ENCODE results near the gene SORCS3. TPM values are rescaled to one million over a fixed set of nuclear protein-coding genes. Genes with fewer than 3 reads are reported as not detected.

The SORCS3 gene
- polyA plus RNA-seq, 1 donor (not counting 4 experiments of a cell fraction or from before 2014, with no cell fraction given), result not detected

GRCh38 chr10:104895981-104896380, 254.9 kb downstream of the SORCS3 start:
- Histone ChIP-seq H3K27me3 (ENCODE audit: control insufficient read depth, extremely low read depth, insufficient read depth, low read length) (no peaks in the 10 kb centered on the region), H3K79me2 (ENCODE audit: control insufficient read depth, insufficient read depth, low read length) (no peaks in the 10 kb centered on the region), H3K9ac (ENCODE audit: control insufficient read depth, extremely low read depth, insufficient read depth, low read length) (no peak overlapping the region), H3K27ac (ENCODE audit: control insufficient read depth, insufficient read depth, low read length) (no peak overlapping the region), H3K9me1 (ENCODE audit: control insufficient read depth, extremely low read depth, insufficient read depth, low read length) (no peaks in the 10 kb centered on the region), H3K9me3 (ENCODE audit: control insufficient read depth, low read depth, low read length) (no peaks in the 10 kb centered on the region), H3K4me1 (ENCODE audit: control insufficient read depth, extremely low read depth, insufficient read depth, low read length) (no peaks in the 10 kb centered on the region), H3K4me3 (ENCODE audit: control insufficient read depth in 2 of 3, extremely low read depth in 1 of 3, insufficient read depth in 2 of 3, low read depth in 1 of 3, low read length in 3 of 3) (no peak overlapping the region), H4K20me1 (ENCODE audit: control insufficient read depth, extremely low read depth, insufficient read depth, low read length) (no peaks in the 10 kb centered on the region), H2AFZ (ENCODE audit: control insufficient read depth, low read length) (no peak overlapping the region), H3K4me2 (ENCODE audit: control insufficient read depth, extremely low read depth, insufficient read depth, low read depth, low read length) (no peak overlapping the region), H3K36me3 (ENCODE audit: control insufficient read depth in 2 of 2, extremely low read depth in 1 of 2, insufficient read depth in 2 of 2, low read length in 2 of 2) (no peaks in the 10 kb centered on the region)
- DNase-seq (ENCODE audit: low read depth, low spot score) (no peak), FAIRE-seq (no peak)
- no peak for TF ChIP-seq CTCF (optimal IDR thresholded peaks at IDR 0.05 in 1 of 3, IDR thresholded peaks at IDR 0.05 in 1 of 3, conservative IDR thresholded peaks at IDR 0.05 in 1 of 3; ENCODE audit: extremely low read depth in 1 of 3, insufficient read depth in 2 of 3, low read length in 3 of 3)
- no peak for TF ChIP-seq EZH2 (IDR thresholded peaks at IDR 0.05; ENCODE audit: low read length)
- dilution Hi-C loops (cut with MboI; ENCODE audit: extremely low pct_ligation_motif_present, low sequenced_read_pairs), result no loop called here

- no peak overlapping the region for H3K4me2 ChIP-seq (ENCODE audit: control insufficient read depth, extremely low read depth, insufficient read depth, low read depth, low read length)
- H4K20me1 ChIP-seq (ENCODE audit: control insufficient read depth, extremely low read depth, insufficient read depth, low read length), result no peaks in the 10 kb centered on the region
- FAIRE-seq (no peak), DNase-seq (ENCODE audit: low read depth, low spot score) (no peak)
- no peaks in the 10 kb centered on the region for H3K9me1 ChIP-seq (ENCODE audit: control insufficient read depth, extremely low read depth, insufficient read depth, low read length)
- no peak overlapping the region for H3K4me3 ChIP-seq (ENCODE audit: control insufficient read depth in 2 of 3, extremely low read depth in 1 of 3, insufficient read depth in 2 of 3, low read depth in 1 of 3, low read length in 3 of 3)
- no peaks in the 10 kb centered on the region for H3K36me3 ChIP-seq (ENCODE audit: control insufficient read depth in 2 of 2, extremely low read depth in 1 of 2, insufficient read depth in 2 of 2, low read length in 2 of 2)
- no peaks in the 10 kb centered on the region for H3K27me3 ChIP-seq (ENCODE audit: control insufficient read depth, extremely low read depth, insufficient read depth, low read length)
- no peaks in the 10 kb centered on the region for H3K79me2 ChIP-seq (ENCODE audit: control insufficient read depth, insufficient read depth, low read length)
- no peak for TF ChIP-seq CTCF (optimal IDR thresholded peaks at IDR 0.05 in 1 of 3, IDR thresholded peaks at IDR 0.05 in 1 of 3, conservative IDR thresholded peaks at IDR 0.05 in 1 of 3; ENCODE audit: extremely low read depth in 1 of 3, insufficient read depth in 2 of 3, low read length in 3 of 3)
- dilution Hi-C loops (cut with MboI; ENCODE audit: extremely low pct_ligation_motif_present, low sequenced_read_pairs), result no loop called here
- no peaks in the 10 kb centered on the region for H3K9me3 ChIP-seq (ENCODE audit: control insufficient read depth, low read depth, low read length)
- no peak overlapping the region for H2AFZ ChIP-seq (ENCODE audit: control insufficient read depth, low read length)
- H3K9ac ChIP-seq (ENCODE audit: control insufficient read depth, extremely low read depth, insufficient read depth, low read length), result no peak overlapping the region
- no peak overlapping the region for H3K27ac ChIP-seq (ENCODE audit: control insufficient read depth, insufficient read depth, low read length)
- no peaks in the 10 kb centered on the region for H3K4me1 ChIP-seq (ENCODE audit: control insufficient read depth, extremely low read depth, insufficient read depth, low read length)
Measured at GRCh38 chr10:104897696-104898095, 256.6 kb downstream of the SORCS3 start.
